Right forelimb (tissue), 1 donor: ENCODE results near the gene OGA.
A peak's percentile ranks its signal among the peaks of the same experiment; 100 is the strongest.
"Not testable (repeated sequence)": the region's sequence is repeated elsewhere in the genome, so short reads cannot be mapped to it uniquely, and the experiment has no call there.

Experiments used
- DNase-seq: peaks from one replicate; pipeline ENCODE4 v3.0.0-alpha.2; 2018

The OGA gene

DNA sequence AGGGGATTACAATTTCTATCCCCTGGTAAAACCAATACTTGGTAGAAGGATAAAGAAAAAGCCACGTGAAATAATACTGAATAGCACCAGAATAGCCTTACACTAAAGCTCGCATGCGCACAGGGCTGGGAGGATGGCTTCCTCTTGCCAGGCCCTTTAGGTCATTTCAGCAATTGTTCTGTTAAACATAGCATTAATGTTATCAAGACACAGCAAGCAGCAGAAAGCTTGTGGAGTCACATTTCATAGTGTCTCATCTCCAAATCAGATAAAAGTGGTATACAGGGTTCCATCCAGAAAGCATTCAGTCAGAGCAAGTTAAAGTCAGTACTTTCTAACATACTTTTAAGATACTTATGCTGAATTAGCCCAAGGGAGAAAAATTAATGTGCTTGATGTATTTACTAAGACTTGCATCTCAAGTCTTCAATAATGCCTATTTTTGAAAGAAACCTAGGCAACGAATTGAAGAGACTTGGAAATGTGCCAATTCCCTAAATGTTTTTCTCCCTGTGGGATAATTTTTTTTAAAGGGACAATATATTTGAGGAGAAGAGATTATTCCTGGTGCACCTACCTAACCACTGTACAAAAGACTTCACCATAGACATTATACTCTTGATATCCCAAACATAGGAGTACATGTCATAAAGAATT lies 20.7 kb downstream of the OGA start:
- DNase-seq: no peak

DNA sequence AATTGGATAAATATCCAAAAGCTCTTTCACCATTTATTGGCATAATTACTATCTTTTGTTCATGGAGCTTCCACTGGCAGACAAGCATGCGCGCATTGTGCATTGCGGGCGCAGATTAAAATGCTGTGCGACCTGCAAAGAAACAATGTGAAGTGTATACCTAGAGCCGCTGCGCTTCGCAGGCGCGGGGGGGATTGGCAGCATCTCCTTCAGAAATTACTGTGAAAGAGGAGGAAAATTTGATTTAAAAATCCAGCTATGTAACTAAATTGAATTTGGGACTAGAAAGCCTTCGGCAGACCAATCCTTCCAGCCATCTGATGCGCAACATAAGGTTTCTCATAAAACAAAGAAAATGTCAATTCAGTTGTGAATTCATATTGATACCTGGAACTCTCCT lies 24.7 kb downstream of the OGA start:
- no peak for DNase-seq

- DNase-seq: no peak
These were observed 28.6 kb downstream of the OGA start for GRCh38 chr10:101789686-101790085.

DNA sequence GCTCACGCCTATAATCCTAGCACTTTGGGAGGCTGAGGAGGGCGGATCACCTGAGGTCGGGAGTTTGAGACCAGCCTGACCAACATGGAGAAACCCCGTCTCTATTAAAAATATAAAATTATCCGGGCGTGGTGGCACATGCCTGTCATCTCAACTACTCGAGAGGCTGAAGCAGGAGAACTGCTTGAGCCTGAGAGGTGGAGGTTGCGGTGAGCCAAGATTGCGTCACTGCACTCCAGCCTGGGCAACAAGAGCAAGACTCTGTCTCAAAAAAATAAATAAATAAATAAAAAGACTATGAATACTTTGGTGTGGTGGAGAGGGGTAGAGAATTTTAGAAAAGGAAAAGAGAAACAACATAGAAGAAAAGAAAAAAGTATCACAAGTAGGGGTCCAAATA lies 29.0 kb downstream of the OGA start:
- not testable (repeated sequence) for DNase-seq

GRCh38 chr10:101785801-101786200 lies 32.4 kb downstream of the OGA start:
- DNase-seq: no peak

GRCh38 chr10:101784558-101784957 lies 33.7 kb downstream of the OGA start:
- DNase-seq: no peak

GRCh38 chr10:101783736-101784118 lies 34.5 kb downstream of the OGA start:
- no peak for DNase-seq

DNA sequence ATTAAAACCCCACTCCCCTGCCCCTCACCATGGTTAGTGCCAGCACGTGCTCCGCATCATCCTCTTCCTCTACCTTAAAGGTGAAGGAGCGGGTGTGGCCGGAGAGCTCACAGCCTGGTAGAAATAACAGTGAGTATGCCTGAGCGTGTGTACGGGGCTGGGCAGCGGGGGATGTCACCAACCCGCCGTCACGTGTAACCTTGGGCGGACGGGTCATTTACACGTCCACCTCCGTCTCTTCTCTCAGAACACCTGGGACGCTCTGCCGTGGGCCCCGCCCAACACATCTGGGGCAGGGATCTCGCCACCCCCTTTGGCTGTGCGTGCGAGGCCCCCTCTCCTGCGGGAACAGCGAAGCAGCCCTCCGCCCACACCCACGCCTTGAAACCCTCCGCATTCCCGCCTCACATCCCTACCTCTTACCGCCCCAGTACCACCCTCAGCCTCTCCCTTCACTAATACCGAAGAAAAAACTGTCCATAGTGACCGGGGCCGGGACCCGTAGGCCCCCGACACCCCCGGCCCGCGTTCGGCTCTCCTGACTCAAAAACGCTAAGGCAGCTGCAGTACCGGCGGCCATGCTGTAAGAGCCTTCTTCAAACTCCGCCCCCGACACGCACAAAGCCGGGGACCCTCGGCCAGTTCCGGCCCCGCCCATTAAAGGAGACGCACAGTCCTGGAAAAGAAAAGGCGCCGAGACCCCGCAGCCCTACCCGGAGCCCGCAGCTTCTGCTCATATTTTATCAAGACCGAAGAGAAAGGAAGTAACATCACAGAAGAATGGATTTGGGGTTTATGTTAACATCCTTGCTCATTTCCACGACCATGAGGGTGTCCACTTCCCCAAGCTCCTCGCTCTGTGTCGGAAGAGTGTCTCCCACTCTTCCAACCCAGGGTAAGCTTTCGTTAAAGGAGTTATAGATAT lies 35.2 kb downstream of the OGA start, which contains the start of gene NPM3:
Gene NPM3 (minus strand): TSS at position 636 of the 925 bp plus-strand sequence. CDS start 56 bp downstream, at position 580.
- peak; percentile 91 for DNase-seq

- DNase-seq: no peak
These were observed 36.0 kb downstream of the OGA start for GRCh38 chr10:101781984-101782810.

GRCh38 chr10:101781655-101781983 lies 36.6 kb downstream of the OGA start:
- no peak for DNase-seq

- DNase-seq: peak; percentile 73
These were observed 37.2 kb downstream of the OGA start for GRCh38 chr10:101780818-101781654.

DNA sequence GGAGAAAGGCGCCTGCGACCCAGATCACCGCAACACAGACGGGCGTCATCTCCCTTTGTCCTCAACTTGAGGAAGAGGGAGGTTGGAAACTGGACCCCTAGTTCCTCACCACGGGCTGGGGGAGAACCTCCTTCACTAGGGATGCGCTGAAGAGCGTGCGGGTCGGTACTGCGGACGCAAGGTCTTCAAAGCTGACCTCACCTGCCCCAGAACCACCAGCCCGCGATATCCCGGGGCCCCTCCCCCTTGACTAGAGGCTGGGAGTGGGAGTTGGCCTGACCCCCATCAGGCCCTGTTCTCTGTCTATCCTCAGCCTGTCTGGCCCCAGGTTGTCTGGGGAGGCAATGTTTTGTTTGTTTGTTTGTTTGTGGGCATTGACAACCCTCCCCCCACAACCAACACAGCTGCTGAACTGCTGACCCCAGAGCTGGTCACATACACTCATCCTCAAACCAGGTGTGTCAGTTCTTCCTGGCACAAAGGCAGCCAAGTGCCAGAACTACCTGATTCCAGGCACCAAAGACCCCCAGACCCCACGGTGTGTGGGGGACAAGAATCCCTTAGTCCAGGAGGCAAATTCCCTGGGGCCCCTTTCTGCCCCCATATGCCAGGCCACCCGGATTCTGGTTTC lies 37.9 kb downstream of the OGA start:
- no peak for DNase-seq

GRCh38 chr10:101779544-101780186 lies 38.6 kb downstream of the OGA start:
- DNase-seq: peak; percentile 85

DNA sequence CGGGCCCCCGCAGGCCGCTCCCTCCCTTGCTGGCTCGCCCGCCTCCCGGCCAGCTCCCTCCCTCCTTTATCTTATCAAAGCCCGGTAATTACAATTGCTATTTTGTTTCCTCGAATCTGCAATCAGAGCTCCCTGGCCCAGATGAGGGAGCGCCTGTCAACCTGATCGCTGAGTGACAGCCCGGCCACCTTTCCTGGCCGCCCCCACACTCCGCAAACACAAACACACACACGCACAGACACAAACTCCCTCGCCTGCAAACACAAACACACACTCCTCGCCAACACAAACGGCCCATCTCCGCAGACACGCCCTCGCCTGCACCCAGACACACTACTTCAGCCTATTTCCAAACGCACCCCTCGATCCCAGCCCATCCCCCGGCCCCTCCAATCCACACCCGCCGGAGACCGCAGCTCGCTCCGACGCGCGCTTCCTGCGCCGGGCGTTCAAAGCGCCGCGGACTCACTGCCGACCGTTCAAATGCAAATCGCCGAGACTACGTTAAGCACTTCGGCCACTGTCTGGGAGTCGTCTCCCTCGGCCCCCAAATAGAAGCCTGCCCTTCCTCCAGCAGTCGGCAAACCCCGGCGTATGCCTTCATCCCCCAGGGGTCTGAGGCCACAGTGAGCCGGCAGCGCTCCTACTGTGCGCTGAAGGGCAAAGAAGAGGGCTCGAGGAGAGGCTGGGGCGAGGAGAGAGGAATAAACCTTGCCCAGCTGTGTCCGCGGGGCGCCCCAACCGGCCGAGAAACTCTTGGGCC lies 39.3 kb downstream of the OGA start:
- no peak for DNase-seq

DNA sequence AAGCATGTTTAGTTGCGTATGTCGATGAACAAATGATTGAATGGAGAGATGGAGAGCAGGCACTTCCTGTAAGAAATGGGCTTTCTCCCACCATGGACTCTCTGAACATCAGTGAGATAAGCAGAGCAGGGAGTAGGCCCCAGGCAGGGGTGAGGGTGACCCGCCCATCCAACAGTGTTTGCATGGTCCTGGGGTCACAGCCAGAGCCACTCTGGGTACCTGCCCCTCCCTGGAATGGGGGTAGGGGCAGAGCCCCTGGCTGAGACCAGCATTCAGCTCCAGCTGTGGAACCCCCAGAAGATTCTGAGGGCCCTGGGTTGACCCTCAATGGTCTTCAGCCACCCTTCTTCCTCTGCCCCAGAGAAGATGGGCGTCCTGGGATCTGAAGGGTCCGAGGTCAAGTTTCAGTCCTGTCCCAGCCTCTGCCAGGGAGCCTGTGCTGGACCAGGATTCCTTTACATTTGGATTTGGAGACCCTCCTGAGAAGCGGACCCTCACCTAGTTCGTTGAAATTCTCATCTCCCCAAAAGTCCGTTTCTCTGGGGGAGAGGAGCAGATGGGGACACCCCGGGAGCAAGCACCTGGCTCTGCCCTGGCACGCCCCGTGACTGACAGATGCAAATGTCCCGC lies 40.0 kb downstream of the OGA start:
- no peak for DNase-seq

DNA sequence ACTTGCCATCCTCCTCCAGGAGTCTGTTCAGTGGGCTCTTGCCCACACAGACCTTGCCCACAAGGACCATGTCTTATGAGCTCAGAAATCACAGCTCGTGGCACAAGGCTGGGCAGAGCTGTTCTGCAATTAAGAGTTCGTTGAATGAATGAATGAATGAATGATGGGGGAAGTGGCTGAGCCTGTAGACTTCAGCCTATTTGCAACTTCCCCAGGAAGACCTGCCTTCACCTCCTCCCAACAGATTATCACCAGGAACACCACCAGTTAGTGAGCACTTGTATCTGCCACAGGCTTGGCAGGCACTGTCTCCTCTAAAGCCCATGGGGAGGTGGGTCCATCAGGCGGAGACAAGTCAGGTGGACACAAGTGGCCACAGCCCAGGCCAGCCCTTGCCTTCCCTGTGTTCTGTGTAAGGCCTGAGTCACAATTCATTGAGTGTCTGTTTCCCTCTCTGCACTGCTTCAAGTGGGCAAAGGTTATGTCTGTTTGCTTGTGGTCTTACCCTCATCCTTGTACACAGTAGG lies 40.6 kb downstream of the OGA start:
- DNase-seq: no peak

- DNase-seq: no peak
These were observed 42.0 kb downstream of the OGA start for GRCh38 chr10:101776161-101776817.

DNA sequence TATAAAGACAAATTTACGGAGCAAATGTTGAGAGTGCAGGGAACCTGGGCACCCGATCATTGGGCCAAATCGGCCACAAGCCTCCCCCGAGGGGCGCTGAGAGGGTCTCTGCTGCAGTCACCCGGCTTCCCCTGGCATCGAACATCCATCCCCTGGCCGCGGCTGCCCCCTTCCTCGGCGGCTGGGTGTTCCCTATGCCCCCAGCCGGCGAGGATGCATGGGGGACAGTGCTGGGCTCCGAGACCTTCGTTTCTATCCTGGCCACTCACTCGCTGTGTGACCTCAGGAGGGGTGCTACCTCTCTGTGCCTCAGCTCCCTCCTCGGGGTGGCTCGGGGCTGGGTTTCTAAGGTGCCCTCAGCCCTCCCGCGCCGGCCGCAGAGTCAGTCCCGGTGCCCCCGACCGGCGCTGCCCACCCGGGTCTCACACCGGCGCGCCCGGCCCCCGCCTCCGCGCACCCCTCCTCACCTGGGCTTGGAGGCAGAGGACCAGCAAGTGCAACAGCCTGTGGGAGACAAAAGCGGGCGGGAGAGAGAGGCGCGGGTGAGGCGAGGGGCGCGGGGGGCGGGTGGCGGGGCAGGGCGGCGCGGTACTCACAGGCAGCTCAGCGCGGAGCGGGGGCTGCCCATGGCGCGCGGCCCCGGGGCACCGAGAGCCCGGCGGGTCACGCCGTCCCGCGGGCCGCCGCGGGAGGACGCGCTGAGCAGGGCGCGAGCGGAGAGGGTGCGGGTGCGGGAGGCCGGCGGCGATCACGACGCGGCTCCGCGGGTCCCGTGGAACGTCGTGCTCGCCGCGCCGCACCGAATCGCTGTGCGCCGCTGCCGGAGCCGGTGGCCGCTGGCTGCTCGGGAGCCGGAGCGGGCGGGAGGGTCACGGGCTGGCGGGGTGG lies 42.7 kb downstream of the OGA start, which contains the start of gene FGF8:
Gene FGF8 (minus strand): TSS at position 842 of the 888 bp plus-strand sequence. CDS start 214 bp downstream, at position 628.
- DNase-seq: no peak
